HG02798 (cell line): Measurements from ENCODE around the gene COX17.
A peak's percentile ranks its signal among the peaks of the same experiment; 100 is the strongest.

Source experiments
- ATAC-seq: cut with Tn5 transposase; IDR thresholded peaks from one replicate; pipeline ENCODE4 v1.9.1; 2021; ENCODE audit warnings: mild to moderate bottlenecking; ENCODE audit not compliant: unreplicated experiment, poor library complexity

Gene COX17

GRCh38 chr3:119647171-119647570 lies 30.0 kb downstream of the COX17 start:
- ATAC-seq, result no peak

- ATAC-seq, result no peak
These were observed 31.4 kb downstream of the COX17 start for GRCh38 chr3:119645813-119646212.

DNA sequence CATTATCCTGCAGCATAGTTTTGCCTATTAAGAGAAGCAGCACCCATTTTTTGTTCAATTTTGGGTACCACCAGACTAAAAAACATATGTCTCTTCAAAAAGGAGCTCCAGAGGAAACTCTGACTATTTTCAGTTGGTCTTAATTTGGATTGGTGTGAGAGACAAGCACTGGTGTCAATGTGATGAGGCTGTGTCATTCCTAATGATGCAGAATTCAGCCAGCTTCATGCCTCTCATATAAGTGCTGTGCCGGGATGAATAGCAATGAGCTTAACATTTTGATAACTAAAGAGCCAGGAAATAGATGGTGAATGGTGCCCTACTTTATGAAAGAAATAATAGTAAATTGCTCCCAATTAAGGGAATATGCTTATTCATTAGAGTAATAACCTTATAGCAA lies 32.7 kb downstream of the COX17 start:
- ATAC-seq, result no peak

DNA sequence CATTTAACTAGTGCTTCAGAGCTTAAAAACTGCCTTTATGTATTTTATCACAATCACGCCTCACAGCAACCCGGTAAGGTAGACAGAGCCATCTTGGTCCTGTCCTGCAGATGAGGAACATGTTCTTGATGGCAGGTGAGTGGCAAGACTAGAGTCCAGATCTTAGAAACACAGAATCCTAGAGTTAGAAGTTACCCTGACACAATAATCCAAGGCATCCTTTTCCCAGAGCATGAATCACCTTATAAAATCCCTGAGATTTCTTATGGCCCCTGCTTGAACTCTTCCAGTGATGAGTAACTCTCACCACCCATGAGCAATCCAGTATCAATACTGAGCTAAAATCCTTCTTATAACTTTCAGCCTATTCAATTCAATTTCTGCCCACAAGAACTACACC lies 33.7 kb downstream of the COX17 start:
- ATAC-seq, result no peak

GRCh38 chr3:119642746-119643473 lies 34.3 kb downstream of the COX17 start:
- no peak for ATAC-seq

GRCh38 chr3:119641416-119641815 lies 35.8 kb downstream of the COX17 start:
- no peak for ATAC-seq

DNA sequence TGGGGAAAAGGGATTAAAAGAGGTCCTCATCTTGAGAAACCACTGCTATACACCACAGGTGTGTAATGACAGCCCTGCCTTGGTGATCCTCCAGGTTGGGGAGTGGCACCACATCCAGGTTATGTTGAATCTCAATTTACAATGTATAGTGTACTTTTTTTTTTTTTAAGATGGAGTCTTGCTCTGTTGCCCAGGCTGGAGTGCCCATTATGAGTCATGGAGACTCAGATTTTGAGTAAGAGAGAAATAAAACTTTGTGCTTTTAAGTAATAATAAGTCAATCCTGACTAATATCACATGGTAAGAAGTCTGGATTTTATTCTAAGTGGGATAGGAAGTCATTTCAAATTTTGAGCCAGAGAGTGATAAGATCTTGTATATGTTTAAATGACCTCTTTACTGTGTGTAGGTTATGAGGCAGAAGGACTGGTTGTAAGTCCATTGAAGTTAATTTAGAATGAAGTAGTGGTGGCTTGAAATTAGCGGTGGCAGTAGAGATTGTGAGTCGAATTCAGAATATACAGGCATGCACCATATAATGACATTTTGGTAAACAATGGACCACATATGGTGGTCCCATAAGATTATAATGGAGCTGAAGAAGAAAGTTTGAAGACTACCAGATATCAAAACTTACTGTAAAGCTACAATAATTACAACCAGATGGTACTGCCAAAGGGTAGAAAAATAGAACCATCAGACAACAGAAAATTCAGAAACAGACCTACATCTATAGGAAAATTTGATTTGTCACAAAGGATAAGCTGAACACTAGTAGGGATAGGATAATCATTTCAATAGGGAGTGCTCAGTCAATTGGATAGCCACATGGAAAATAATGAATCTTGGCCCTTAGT lies 37.5 kb downstream of the COX17 start:
- no peak for ATAC-seq

GRCh38 chr3:119637679-119638477 lies 39.3 kb downstream of the COX17 start:
- ATAC-seq, result peak; percentile 38

DNA sequence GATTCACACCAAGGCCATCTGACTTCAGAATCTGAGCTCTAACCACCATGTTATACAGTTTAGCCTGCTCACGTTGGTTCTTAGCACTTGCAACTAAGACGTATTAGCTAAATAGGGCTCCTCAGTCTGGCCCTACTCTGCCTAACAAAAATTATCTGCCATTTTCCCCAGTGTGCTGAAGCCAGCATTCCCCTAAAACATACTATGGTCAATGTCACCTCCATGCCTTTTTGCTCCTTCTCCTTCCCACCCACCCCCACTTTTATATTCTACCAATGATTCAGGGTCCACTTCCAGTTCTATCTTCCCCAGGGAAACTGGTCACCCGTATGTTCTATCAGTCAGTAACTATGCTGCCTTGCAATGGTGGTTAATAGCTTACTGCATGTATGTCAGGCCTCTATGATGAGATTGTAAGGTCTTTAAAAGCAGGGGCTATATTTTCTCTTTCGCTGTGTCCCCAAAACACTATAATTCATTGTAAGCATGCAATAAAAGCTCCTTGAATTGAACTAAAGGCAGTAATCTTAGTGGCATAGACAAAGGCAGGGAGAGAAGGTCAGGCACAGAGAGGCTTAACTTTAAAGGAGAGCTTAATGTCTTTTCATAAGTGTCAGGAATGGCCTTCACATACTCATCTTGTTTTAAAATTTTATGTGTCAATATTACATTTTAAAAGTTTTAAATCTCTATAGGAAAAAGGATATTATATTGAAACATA lies 40.2 kb downstream of the COX17 start:
- no peak for ATAC-seq

DNA sequence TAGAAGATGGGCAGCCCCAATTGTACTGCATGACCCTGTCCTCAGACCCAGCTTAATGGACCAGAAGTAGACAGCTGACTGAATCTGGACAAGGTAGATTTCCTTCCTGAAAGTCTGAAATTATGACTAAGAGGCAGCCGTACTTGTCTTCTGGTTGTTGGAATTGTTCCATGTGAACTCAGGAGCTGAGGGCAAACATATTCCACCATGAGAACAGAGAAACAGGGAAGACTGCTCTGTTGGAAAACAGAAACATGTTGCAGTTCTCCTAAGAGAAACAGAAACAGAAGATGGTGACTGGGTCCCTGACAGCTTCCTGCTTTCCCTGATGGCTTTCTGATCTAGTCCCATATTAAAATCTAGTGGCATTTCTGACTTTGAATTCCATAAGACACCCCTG lies 41.0 kb downstream of the COX17 start:
- ATAC-seq, result no peak

DNA sequence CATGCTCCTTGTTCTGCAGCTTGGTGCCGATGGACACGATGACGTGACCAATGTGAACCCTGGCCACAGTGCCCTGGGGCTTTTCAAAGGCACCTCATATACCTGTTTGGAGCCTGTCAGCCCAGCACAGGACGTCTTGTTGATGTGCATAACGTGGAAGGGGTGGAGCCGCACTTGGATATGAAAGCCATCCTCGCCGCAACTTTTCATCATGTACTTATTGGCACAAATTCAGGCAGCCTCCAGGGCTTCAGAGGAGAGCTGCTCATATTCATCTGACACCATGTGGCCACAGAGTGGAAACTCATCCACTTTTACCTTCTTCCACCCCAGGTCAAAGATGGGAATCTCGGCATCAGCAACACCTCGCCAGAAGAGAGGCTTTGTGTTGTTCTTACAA lies 41.5 kb downstream of the COX17 start:
- ATAC-seq, result no peak

DNA sequence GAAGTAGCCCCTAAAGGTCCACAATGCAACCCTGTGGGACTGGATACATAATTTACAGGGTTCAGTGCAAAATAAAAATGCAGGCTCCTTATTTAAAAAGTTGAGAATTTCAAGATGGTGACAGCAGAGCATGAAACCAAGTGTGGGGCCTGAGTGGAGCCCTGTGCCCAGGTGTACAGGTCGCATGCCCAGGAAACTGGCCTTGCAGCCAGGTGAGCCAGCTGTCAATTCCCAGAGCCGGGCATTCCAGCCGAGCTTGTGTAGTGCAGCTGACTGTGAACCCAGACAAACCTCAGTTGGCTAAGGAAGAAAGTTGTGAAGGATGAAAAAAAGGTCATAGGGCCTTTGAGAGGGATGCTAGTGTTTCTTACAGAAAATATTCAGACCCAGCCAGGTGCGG lies 44.4 kb downstream of the COX17 start:
- no peak for ATAC-seq

DNA sequence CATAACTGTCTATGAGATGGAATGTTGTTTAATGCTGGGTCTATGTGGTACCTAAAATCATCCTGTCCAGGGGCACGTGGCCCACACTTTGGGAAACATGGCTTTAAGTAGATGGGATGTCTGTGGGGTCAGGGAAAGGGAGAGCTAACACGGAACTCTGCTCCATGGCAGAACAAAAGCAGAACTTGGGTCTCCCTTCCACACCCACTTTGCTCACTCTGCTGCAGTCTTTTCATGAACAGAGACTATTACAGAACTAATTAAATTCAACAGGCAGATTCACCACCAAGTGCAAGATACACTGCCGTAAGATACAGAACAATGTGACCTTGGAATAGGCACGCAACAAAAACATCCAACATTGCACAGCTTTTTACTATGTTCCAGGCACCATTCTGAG lies 45.0 kb downstream of the COX17 start:
- no peak for ATAC-seq

DNA sequence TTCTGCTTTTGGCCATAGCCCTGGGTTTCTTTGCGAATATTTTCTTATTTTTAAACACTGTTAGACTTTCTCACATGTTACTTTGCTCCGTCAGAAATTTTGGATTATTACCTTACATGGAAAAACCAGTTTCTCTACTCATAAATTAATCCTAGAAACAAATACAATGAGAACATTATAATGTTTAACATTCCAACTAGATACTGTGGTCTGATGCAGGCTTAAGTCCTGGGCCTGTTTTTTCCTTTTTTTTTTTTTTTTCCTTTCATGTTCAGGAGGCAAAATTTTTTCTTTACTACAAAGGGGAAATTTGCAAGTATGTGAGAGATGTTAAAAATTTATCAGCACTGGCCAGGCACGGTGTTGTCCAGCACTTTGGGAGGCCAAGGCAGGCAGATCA lies 45.7 kb downstream of the COX17 start:
- ATAC-seq, result no peak

DNA sequence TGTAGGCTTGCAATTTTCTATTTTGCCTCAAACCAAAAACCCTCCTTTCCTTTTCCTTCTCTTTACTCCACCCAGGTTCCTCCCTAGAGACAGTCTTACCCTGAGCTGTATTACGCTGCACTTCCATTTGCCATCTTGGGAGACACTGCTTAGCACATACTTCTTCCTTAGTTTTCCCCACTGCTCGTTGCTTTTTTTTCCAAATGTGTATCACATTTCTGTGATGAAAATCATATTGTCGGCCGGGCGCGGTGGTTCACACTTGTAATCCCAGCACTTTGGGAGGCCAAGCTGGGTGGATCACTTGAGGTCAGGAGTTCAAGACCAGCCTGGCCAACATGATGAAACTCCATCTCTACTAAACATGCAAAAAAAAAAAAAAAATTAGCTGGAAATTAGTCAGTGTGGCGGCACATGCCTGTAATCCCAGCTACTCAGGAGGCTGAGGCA lies 46.3 kb downstream of the COX17 start:
- ATAC-seq, result no peak

- ATAC-seq, result no peak
These were observed 46.9 kb downstream of the COX17 start for GRCh38 chr3:119630128-119630879.

- peak; percentile 37 for ATAC-seq
These were observed 48.3 kb downstream of the COX17 start for GRCh38 chr3:119628816-119629445.

- ATAC-seq, result peak; percentile 65
These were observed 48.8 kb downstream of the COX17 start for GRCh38 chr3:119628390-119628789.

GRCh38 chr3:119627461-119627860 lies 49.7 kb downstream of the COX17 start:
- ATAC-seq, result no peak
